K562 (cell line): ENCODE results near the gene NDUFA5. TPM values are rescaled to one million over a fixed set of nuclear protein-coding genes. Genes with fewer than 3 reads are reported as not detected.
A peak's percentile ranks its signal among the peaks of the same experiment; 100 is the strongest.

Source experiments
- CBFA2T2 ChIP-seq: fragments of 450-650 bp; conservative IDR thresholded peaks from 2 replicates; pipeline ENCODE4 v1.6.1; 2017; ENCODE audit warnings: mild to moderate bottlenecking
- FOXM1 ChIP-seq, 2 experiments: fragments of 450-650 bp in 1 of 2; sonication (generic) in 1 of 2; formaldehyde crosslinking in 1 of 2; IDR thresholded peaks; 2 replicates each; pipeline versions ENCODE4 v1.6.1 to v1.9.0; 2017 to 2022; ENCODE audit warnings: low read depth in 2 of 2, mild to moderate bottlenecking in 2 of 2, missing genetic modification reagents in 1 of 2, moderate library complexity in 1 of 2
- MYBL2 ChIP-seq, 2 experiments: fragments of 450-650 bp in 1 of 2; sonication (generic) in 1 of 2; formaldehyde crosslinking in 1 of 2; IDR thresholded peaks; 2 replicates each; pipeline versions ENCODE4 v1.6.1 to v1.8.1; 2017 to 2022; ENCODE audit warnings: borderline replicate concordance in 1 of 2, inconsistent platforms in 1 of 2, low read depth in 1 of 2, mild to moderate bottlenecking in 1 of 2, missing genetic modification reagents in 1 of 2, moderate library complexity in 1 of 2
- RAD51 ChIP-seq: fragments of 450-650 bp; IDR thresholded peaks from 2 replicates; pipeline ENCODE4 v1.7.1; 2016; ENCODE audit warnings: low read depth, mild to moderate bottlenecking, borderline replicate concordance
- RBM14 ChIP-seq: fragments of 200-400 bp; formaldehyde crosslinking; IDR thresholded peaks from 2 replicates; pipeline ENCODE4 v1.6.1; 2018; ENCODE audit warnings: low read depth, mild to moderate bottlenecking, low read length, moderate library complexity, borderline replicate concordance; ENCODE audit not compliant: insufficient read depth
- ZNF133 ChIP-seq: fragments of 250-450 bp; sonication (Bioruptor Pico); IDR thresholded peaks from 2 replicates; pipeline ENCODE4 v1.4.0; 2020; ENCODE audit warnings: mild to moderate bottlenecking
- ZNF584 ChIP-seq: fragments of 200-800 bp; sonication (Bioruptor generic); IDR thresholded peaks from 2 replicates; pipeline ENCODE4 v1.6.1; 2016; ENCODE audit warnings: low read depth, mild to moderate bottlenecking, missing genetic modification characterization, missing compliant biosample characterization
- polyA plus RNA-seq, 8 experiments: library from polyadenylated mRNA; depleted of rRNA in 4 of 8; stranded (reverse) in 5 of 8; unstranded in 3 of 8; fragments of >200 nt; fragmentation: Nextera tagmentation in 2 of 8; fragmentation: Illumina TruSeq in 1 of 8; extraction: Ambion mirVana in 2 of 8; extraction: Trizol in 1 of 8; gene quantifications; 2 replicates each; pipeline versions ENCODE4 v1.2.1 to v1.2.3, GENCODE V29; 2011 to 2014; ENCODE audit warnings: inconsistent platforms in 1 of 8, missing spikeins in 1 of 8
- total RNA-seq, 7 experiments: library from RNA; depleted of rRNA in 6 of 7; stranded (reverse); fragments of >200 nt in 6 of 7; fragmentation: Illumina TruSeq in 2 of 7; extraction: Trizol in 2 of 7; gene quantifications; 2 replicates each; pipeline versions ENCODE4 v1.2.1 to v1.2.3, GENCODE V29; 2011 to 2021; ENCODE audit warnings: low replicate concordance in 1 of 7
- TF ChIP-seq, protein P1 (sequence below), 2 experiments: fragments of 450-650 bp; formaldehyde crosslinking in 1 of 2; IDR thresholded peaks; 2 replicates each; pipeline versions ENCODE4 v1.4.0 to v1.6.1; 2014 to 2020; ENCODE audit warnings: mild to moderate bottlenecking in 2 of 2, borderline replicate concordance in 1 of 2, low read depth in 1 of 2
- TF ChIP-seq, protein P2 (sequence below): fragments of 450-650 bp; formaldehyde crosslinking; IDR thresholded peaks from 2 replicates; pipeline ENCODE4 v1.4.0; 2020; ENCODE audit warnings: mild to moderate bottlenecking

The NDUFA5 gene
- total and polyA plus RNA-seq, 9 of the 15 experiments (the other 6 are each of a cell fraction or from before 2014, with no cell fraction given), result 155 to 677 (median 269) TPM

DNA sequence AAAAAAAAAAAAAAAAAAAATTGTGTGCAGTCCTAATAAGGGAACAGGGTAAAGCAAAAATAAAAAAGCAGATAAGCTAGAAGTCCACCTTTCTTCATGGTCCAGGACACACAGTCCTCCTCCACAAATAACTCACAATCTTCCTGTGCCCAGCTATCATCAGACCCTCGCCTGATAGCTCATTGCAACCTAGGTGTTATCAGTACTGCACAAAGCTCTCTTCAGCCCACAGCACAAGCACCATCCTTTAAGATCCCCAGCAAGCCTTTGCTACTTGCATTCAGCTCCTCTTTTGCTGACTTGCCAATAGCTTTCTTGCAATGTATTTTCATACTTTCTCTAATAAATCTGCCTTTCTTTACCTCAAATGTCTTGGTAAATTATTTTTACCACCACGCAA lies 5.0 kb downstream of the NDUFA5 start (continued):
- TF ChIP-seq FOXM1 (IDR thresholded peaks at IDR 0.05; ENCODE audit: low read depth), result peak; percentile 49; the same call in 1 of the 2 replicates
- no peak for TF ChIP-seq FOXM1 (CRISPR knock-in tag; IDR thresholded peaks at IDR 0.05; ENCODE audit: low read depth)
- no peak for TF ChIP-seq RBM14
- TF ChIP-seq MYBL2 (IDR thresholded peaks at IDR 0.05; ENCODE audit: low read depth), result no peak
- no peak for TF ChIP-seq MYBL2 (CRISPR knock-in tag; IDR thresholded peaks at IDR 0.05; ENCODE audit: borderline replicate concordance)
- peak; percentile 92 for TF ChIP-seq CBFA2T2
- TF ChIP-seq, protein P1, sequence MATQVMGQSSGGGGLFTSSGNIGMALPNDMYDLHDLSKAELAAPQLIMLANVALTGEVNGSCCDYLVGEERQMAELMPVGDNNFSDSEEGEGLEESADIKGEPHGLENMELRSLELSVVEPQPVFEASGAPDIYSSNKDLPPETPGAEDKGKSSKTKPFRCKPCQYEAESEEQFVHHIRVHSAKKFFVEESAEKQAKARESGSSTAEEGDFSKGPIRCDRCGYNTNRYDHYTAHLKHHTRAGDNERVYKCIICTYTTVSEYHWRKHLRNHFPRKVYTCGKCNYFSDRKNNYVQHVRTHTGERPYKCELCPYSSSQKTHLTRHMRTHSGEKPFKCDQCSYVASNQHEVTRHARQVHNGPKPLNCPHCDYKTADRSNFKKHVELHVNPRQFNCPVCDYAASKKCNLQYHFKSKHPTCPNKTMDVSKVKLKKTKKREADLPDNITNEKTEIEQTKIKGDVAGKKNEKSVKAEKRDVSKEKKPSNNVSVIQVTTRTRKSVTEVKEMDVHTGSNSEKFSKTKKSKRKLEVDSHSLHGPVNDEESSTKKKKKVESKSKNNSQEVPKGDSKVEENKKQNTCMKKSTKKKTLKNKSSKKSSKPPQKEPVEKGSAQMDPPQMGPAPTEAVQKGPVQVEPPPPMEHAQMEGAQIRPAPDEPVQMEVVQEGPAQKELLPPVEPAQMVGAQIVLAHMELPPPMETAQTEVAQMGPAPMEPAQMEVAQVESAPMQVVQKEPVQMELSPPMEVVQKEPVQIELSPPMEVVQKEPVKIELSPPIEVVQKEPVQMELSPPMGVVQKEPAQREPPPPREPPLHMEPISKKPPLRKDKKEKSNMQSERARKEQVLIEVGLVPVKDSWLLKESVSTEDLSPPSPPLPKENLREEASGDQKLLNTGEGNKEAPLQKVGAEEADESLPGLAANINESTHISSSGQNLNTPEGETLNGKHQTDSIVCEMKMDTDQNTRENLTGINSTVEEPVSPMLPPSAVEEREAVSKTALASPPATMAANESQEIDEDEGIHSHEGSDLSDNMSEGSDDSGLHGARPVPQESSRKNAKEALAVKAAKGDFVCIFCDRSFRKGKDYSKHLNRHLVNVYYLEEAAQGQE (IDR thresholded peaks at IDR 0.05; ENCODE audit: borderline replicate concordance), result no peak
- TF ChIP-seq, protein P1 (CRISPR knock-in tag; IDR thresholded peaks at IDR 0.05; ENCODE audit: low read depth), result no peak
- TF ChIP-seq RAD51, result no peak
- no peak for TF ChIP-seq ZNF584
- TF ChIP-seq, protein P2, sequence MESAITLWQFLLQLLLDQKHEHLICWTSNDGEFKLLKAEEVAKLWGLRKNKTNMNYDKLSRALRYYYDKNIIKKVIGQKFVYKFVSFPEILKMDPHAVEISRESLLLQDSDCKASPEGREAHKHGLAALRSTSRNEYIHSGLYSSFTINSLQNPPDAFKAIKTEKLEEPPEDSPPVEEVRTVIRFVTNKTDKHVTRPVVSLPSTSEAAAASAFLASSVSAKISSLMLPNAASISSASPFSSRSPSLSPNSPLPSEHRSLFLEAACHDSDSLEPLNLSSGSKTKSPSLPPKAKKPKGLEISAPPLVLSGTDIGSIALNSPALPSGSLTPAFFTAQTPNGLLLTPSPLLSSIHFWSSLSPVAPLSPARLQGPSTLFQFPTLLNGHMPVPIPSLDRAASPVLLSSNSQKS (CRISPR knock-in tag), result no peak
- no peak for TF ChIP-seq ZNF133
